Lung microvascular endothelial cell (primary cell): ENCODE data around the gene IMPA2. TPM values are rescaled to one million over a fixed set of nuclear protein-coding genes. Genes with fewer than 3 reads are reported as not detected.

Experiments used
- DNase-seq, 2 donors: peaks; one replicate each; pipeline versions ENCODE4 v3.0.0 to v3.0.0-alpha.2; 2010; ENCODE audit warnings: low read depth in 2 of 2
- total RNA-seq: library from RNA; depleted of rRNA; stranded (reverse); fragments of >200 nt; gene quantifications from 2 replicates; pipeline ENCODE4 v1.2.1, GENCODE V29; 2014

Gene IMPA2
- total RNA-seq, 1 donor from 2014 or later, result 11.1 TPM

GRCh38 chr18:12008181-12008767 lies 27.0 kb downstream of the IMPA2 start:
- DNase-seq, result no peak

- DNase-seq, result no peak
Observed at GRCh38 chr18:12008842-12009580, 27.7 kb downstream of the IMPA2 start.

GRCh38 chr18:12009581-12010140 lies 28.4 kb downstream of the IMPA2 start:
- no peak for DNase-seq

- no peak for DNase-seq
Observed at GRCh38 chr18:12010187-12010802, 29.0 kb downstream of the IMPA2 start.

- DNase-seq, result no peak
Observed at GRCh38 chr18:12011199-12011956, 30.1 kb downstream of the IMPA2 start.

- DNase-seq, result no peak
Observed at GRCh38 chr18:12011957-12012549, 30.7 kb downstream of the IMPA2 start.

- no peak for DNase-seq
Observed at GRCh38 chr18:12012697-12013096, 31.4 kb downstream of the IMPA2 start.

- no peak for DNase-seq
Observed at GRCh38 chr18:12013186-12013916, 32.0 kb downstream of the IMPA2 start.

GRCh38 chr18:12014086-12014485 lies 32.8 kb downstream of the IMPA2 start:
- DNase-seq, result no peak

GRCh38 chr18:12014521-12015415 lies 33.5 kb downstream of the IMPA2 start:
- no peak for DNase-seq

- peak in 1 of 2 donors; percentile 53 for DNase-seq
Observed at GRCh38 chr18:12015416-12016062, 34.2 kb downstream of the IMPA2 start.

- no peak for DNase-seq
Observed at GRCh38 chr18:12017081-12017480, 35.8 kb downstream of the IMPA2 start.

GRCh38 chr18:12018861-12019260 lies 37.6 kb downstream of the IMPA2 start:
- DNase-seq, result no peak

- no peak for DNase-seq
Observed at GRCh38 chr18:12021077-12021476, 39.8 kb downstream of the IMPA2 start.

- DNase-seq, result no peak
Observed at GRCh38 chr18:12021596-12021995, 40.3 kb downstream of the IMPA2 start.

GRCh38 chr18:12023375-12023774 lies 42.1 kb downstream of the IMPA2 start:
- DNase-seq, result no peak

- no peak for DNase-seq
Observed at GRCh38 chr18:12026562-12026961, 45.3 kb downstream of the IMPA2 start.

GRCh38 chr18:12027046-12027445 lies 45.7 kb downstream of the IMPA2 start:
- DNase-seq, result no peak

- no peak for DNase-seq
Observed at GRCh38 chr18:12027480-12027879, 46.2 kb downstream of the IMPA2 start.
